GM12878 (cell line): ENCODE data around the gene TAB2. TPM values are rescaled to one million over a fixed set of nuclear protein-coding genes. Genes with fewer than 3 reads are reported as not detected.

ENCODE experiments used
- CBFB ChIP-seq: IDR thresholded peaks from 2 replicates; pipeline ENCODE4 v1.6.1; 2016; ENCODE audit warnings: antibody characterized with exemption, low read depth
- KAT2A ChIP-seq: conservative IDR thresholded peaks from 2 replicates; pipeline ENCODE4 v1.6.1; 2011; ENCODE audit warnings: low read depth, low read length; ENCODE audit not compliant: control insufficient read depth
- KLF5 ChIP-seq: fragments of 450-650 bp; IDR thresholded peaks from 2 replicates; pipeline ENCODE4 v1.6.1; 2014; ENCODE audit warnings: mild to moderate bottlenecking; ENCODE audit not compliant: partially characterized antibody
- PKNOX1 ChIP-seq: fragments of 450-650 bp; IDR thresholded peaks from 2 replicates; pipeline ENCODE4 v1.6.1; 2016; ENCODE audit warnings: mild to moderate bottlenecking
- PML ChIP-seq: IDR thresholded peaks from 2 replicates; pipeline ENCODE4 v1.6.1; 2012; ENCODE audit warnings: low read length, inconsistent platforms
- SMC3 ChIP-seq: IDR thresholded peaks from 2 replicates; pipeline ENCODE4 v1.6.1; 2011; ENCODE audit warnings: low read length, improper control_type of control experiment, borderline replicate concordance
- TAF1 ChIP-seq: IDR thresholded peaks from 2 replicates; pipeline ENCODE4 v1.6.1; 2011; ENCODE audit warnings: mild to moderate bottlenecking, low read depth, low read length, borderline replicate concordance
- ZBTB4 ChIP-seq: fragments of 450-650 bp; formaldehyde crosslinking; IDR thresholded peaks from 2 replicates; pipeline ENCODE4 v1.4.0; 2022; ENCODE audit warnings: mild to moderate bottlenecking, moderate library complexity
- ZNF592 ChIP-seq: fragments of 450-650 bp; IDR thresholded peaks from 2 replicates; pipeline ENCODE4 v1.6.1; 2017; ENCODE audit warnings: mild to moderate bottlenecking, moderate library complexity
- polyA plus RNA-seq, 11 experiments: library from polyadenylated mRNA; depleted of rRNA in 4 of 11; unstranded in 6 of 11; stranded (reverse) in 5 of 11; fragments of >200 nt; fragmentation: Nextera tagmentation in 4 of 11; fragmentation: Illumina TruSeq in 1 of 11; extraction: Ambion mirVana in 4 of 11; extraction: Trizol in 1 of 11; gene quantifications; 1 replicate in 1 of 11; 2 replicates in 10 of 11; pipeline versions ENCODE4 v1.2.1 to v1.2.3, GENCODE V29; 2011 to 2016; ENCODE audit warnings: inconsistent platforms in 2 of 11, missing spikeins in 2 of 11, low read depth in 1 of 11
- total RNA-seq, 4 experiments: library from RNA; depleted of rRNA in 3 of 4; stranded (reverse); fragments of >200 nt in 3 of 4; fragmentation: Illumina TruSeq in 1 of 4; extraction: Trizol in 1 of 4; gene quantifications; 2 replicates each; pipeline versions ENCODE4 v1.2.1 to v1.2.3, GENCODE V29; 2013 to 2021

TAB2 gene
- total and polyA plus RNA-seq, 10 of the 15 experiments (the other 5 are each of a cell fraction or from before 2014, with no cell fraction given), result 8.9 to 66.3 (median 23.0) TPM

GRCh38 chr6:149450679-149451375, 133.3 kb downstream of the TAB2 start (continued):
- no peak for TF ChIP-seq CBFB
- no peak for TF ChIP-seq PKNOX1
- no peak for TF ChIP-seq KAT2A
- TF ChIP-seq TAF1, result no peak
- TF ChIP-seq ZBTB4 (CRISPR knock-in tag), result no peak
- no peak for TF ChIP-seq ZNF592
- TF ChIP-seq PML, result no peak
- TF ChIP-seq KLF5, result no peak
- TF ChIP-seq SMC3, result no peak
